ENCODE results near the gene LCOR.

Gene LCOR

GRCh38 chr10:96890172-96890513, 58.0 kb downstream of the LCOR start:
- H3K36me3 ChIP-seq (ENCODE audit: control insufficient read depth, insufficient read depth, low read length), result peaks cover 27% of the 10 kb centered on the region
- H3K9me3 ChIP-seq (ENCODE audit: control insufficient read depth, low read length), result no peaks in the 10 kb centered on the region
- 100% methylated on average over 1 of the region's 1 CpG; no CpG with 5 or more reads in 1 of the 2 experiments for WGBS, 2 experiments (ENCODE audit: insufficient coverage in 2 of 2)
- no peaks in the 10 kb centered on the region for H3K4me1 ChIP-seq (ENCODE audit: control insufficient read depth, insufficient read depth, low read length, poor library complexity, severe bottlenecking)
- no peak overlapping the region for H3K4me3 ChIP-seq (ENCODE audit: extremely low read depth, insufficient read depth, low read length, poor library complexity, severe bottlenecking)
- H3K27ac ChIP-seq (ENCODE audit: low read depth, low read length, severe bottlenecking), result no peak overlapping the region

GRCh38 chr10:96890580-96890979, 58.5 kb downstream of the LCOR start:
- Histone ChIP-seq H3K9me3 (ENCODE audit: control insufficient read depth, low read length) (no peaks in the 10 kb centered on the region), H3K4me3 (ENCODE audit: extremely low read depth, insufficient read depth, low read length, poor library complexity, severe bottlenecking) (no peak overlapping the region), H3K4me1 (ENCODE audit: control insufficient read depth, insufficient read depth, low read length, poor library complexity, severe bottlenecking) (no peaks in the 10 kb centered on the region), H3K36me3 (ENCODE audit: control insufficient read depth, insufficient read depth, low read length) (peaks cover 25% of the 10 kb centered on the region), H3K27ac (ENCODE audit: low read depth, low read length, severe bottlenecking) (no peak overlapping the region)
- 95 to 97% methylated on average over 3 of the region's 3 CpGs for WGBS, 2 experiments (ENCODE audit: insufficient coverage in 2 of 2)

- Histone ChIP-seq H3K4me1 (ENCODE audit: control insufficient read depth, insufficient read depth, low read length, poor library complexity, severe bottlenecking) (no peaks in the 10 kb centered on the region), H3K27ac (ENCODE audit: low read depth, low read length, severe bottlenecking) (no peak overlapping the region), H3K36me3 (ENCODE audit: control insufficient read depth, insufficient read depth, low read length) (peaks cover 17% of the 10 kb centered on the region), H3K9me3 (ENCODE audit: control insufficient read depth, low read length) (no peaks in the 10 kb centered on the region), H3K4me3 (ENCODE audit: extremely low read depth, insufficient read depth, low read length, poor library complexity, severe bottlenecking) (no peak overlapping the region)
- 95 to 100% methylated on average over 2 to 3 of the region's 4 CpGs for WGBS, 2 experiments (ENCODE audit: insufficient coverage in 2 of 2)
Measured at GRCh38 chr10:96891840-96892239, 59.7 kb downstream of the LCOR start.

GRCh38 chr10:96895662-96896424, 63.7 kb downstream of the LCOR start:
- H3K27ac ChIP-seq (ENCODE audit: low read depth, low read length, severe bottlenecking), result no peak overlapping the region
- no peaks in the 10 kb centered on the region for H3K36me3 ChIP-seq (ENCODE audit: control insufficient read depth, insufficient read depth, low read length)
- no peaks in the 10 kb centered on the region for H3K9me3 ChIP-seq (ENCODE audit: control insufficient read depth, low read length)
- H3K4me1 ChIP-seq (ENCODE audit: control insufficient read depth, insufficient read depth, low read length, poor library complexity, severe bottlenecking), result no peaks in the 10 kb centered on the region
- 75 to 97% methylated on average over 2 of the region's 6 CpGs for WGBS, 2 experiments (ENCODE audit: insufficient coverage in 2 of 2)
- H3K4me3 ChIP-seq (ENCODE audit: extremely low read depth, insufficient read depth, low read length, poor library complexity, severe bottlenecking), result no peak overlapping the region

- Histone ChIP-seq H3K27ac (ENCODE audit: low read depth, low read length, severe bottlenecking) (no peak overlapping the region), H3K4me1 (ENCODE audit: control insufficient read depth, insufficient read depth, low read length, poor library complexity, severe bottlenecking) (no peaks in the 10 kb centered on the region), H3K4me3 (ENCODE audit: extremely low read depth, insufficient read depth, low read length, poor library complexity, severe bottlenecking) (no peak overlapping the region), H3K9me3 (ENCODE audit: control insufficient read depth, low read length) (no peaks in the 10 kb centered on the region), H3K36me3 (ENCODE audit: control insufficient read depth, insufficient read depth, low read length) (no peaks in the 10 kb centered on the region)
- WGBS, 2 experiments (ENCODE audit: insufficient coverage in 2 of 2), result 80% methylated on average over 1 of the region's 1 CpG; no CpG with 5 or more reads in 1 of the 2 experiments
Measured at GRCh38 chr10:96896884-96897589, 64.9 kb downstream of the LCOR start.

- WGBS, 2 experiments (ENCODE audit: insufficient coverage in 2 of 2), result 100% methylated on average over 1 of the region's 1 CpG; no CpG with 5 or more reads in 1 of the 2 experiments
Measured at GRCh38 chr10:96902117-96902516, 70.0 kb downstream of the LCOR start.

GRCh38 chr10:96902731-96903358, 70.7 kb downstream of the LCOR start:
- Histone ChIP-seq H3K4me1 (ENCODE audit: control insufficient read depth, insufficient read depth, low read length, poor library complexity, severe bottlenecking) (peaks cover 5% of the 10 kb centered on the region), H3K4me3 (ENCODE audit: extremely low read depth, insufficient read depth, low read length, poor library complexity, severe bottlenecking) (no peak overlapping the region), H3K36me3 (ENCODE audit: control insufficient read depth, insufficient read depth, low read length) (peaks cover under 1% of the 10 kb centered on the region), H3K9me3 (ENCODE audit: control insufficient read depth, low read length) (no peaks in the 10 kb centered on the region), H3K27ac (ENCODE audit: low read depth, low read length, severe bottlenecking) (no peak overlapping the region)
- WGBS, 2 experiments (ENCODE audit: insufficient coverage in 2 of 2), result 94 to 100% methylated on average over 1 to 3 of the region's 4 CpGs

More at GRCh38 chr10:96902117-96902516, 70.0 kb downstream of the LCOR start:
- Histone ChIP-seq H3K27ac (ENCODE audit: low read depth, low read length, severe bottlenecking) (no peak overlapping the region), H3K4me1 (ENCODE audit: control insufficient read depth, insufficient read depth, low read length, poor library complexity, severe bottlenecking) (peaks cover 4% of the 10 kb centered on the region), H3K9me3 (ENCODE audit: control insufficient read depth, low read length) (no peaks in the 10 kb centered on the region), H3K36me3 (ENCODE audit: control insufficient read depth, insufficient read depth, low read length) (no peaks in the 10 kb centered on the region), H3K4me3 (ENCODE audit: extremely low read depth, insufficient read depth, low read length, poor library complexity, severe bottlenecking) (no peak overlapping the region)

- Histone ChIP-seq H3K4me3 (ENCODE audit: extremely low read depth, insufficient read depth, low read length, poor library complexity, severe bottlenecking) (no peak overlapping the region), H3K27ac (ENCODE audit: low read depth, low read length, severe bottlenecking) (no peak overlapping the region), H3K9me3 (ENCODE audit: control insufficient read depth, low read length) (no peaks in the 10 kb centered on the region), H3K4me1 (ENCODE audit: control insufficient read depth, insufficient read depth, low read length, poor library complexity, severe bottlenecking) (peaks cover 5% of the 10 kb centered on the region), H3K36me3 (ENCODE audit: control insufficient read depth, insufficient read depth, low read length) (peaks cover 4% of the 10 kb centered on the region)
- 100% methylated on average over 1 of the region's 4 CpGs; no CpG with 5 or more reads in 1 of the 2 experiments for WGBS, 2 experiments (ENCODE audit: insufficient coverage in 2 of 2)
Measured at GRCh38 chr10:96904648-96905047, 72.5 kb downstream of the LCOR start.

GRCh38 chr10:96906864-96907263, 74.8 kb downstream of the LCOR start:
- no peaks in the 10 kb centered on the region for H3K9me3 ChIP-seq (ENCODE audit: control insufficient read depth, low read length)
- H3K36me3 ChIP-seq (ENCODE audit: control insufficient read depth, insufficient read depth, low read length), result peaks cover 4% of the 10 kb centered on the region
- peaks cover 5% of the 10 kb centered on the region for H3K4me1 ChIP-seq (ENCODE audit: control insufficient read depth, insufficient read depth, low read length, poor library complexity, severe bottlenecking)
- H3K4me3 ChIP-seq (ENCODE audit: extremely low read depth, insufficient read depth, low read length, poor library complexity, severe bottlenecking), result no peak overlapping the region
- H3K27ac ChIP-seq (ENCODE audit: low read depth, low read length, severe bottlenecking), result no peak overlapping the region

GRCh38 chr10:96910488-96911395, 78.6 kb downstream of the LCOR start:
- H3K9me3 ChIP-seq (ENCODE audit: control insufficient read depth, low read length), result no peaks in the 10 kb centered on the region
- peaks cover 27% of the 10 kb centered on the region for H3K36me3 ChIP-seq (ENCODE audit: control insufficient read depth, insufficient read depth, low read length)
- H3K4me3 ChIP-seq (ENCODE audit: extremely low read depth, insufficient read depth, low read length, poor library complexity, severe bottlenecking), result no peak overlapping the region
- 90 to 93% methylated on average over 7 to 9 of the region's 13 CpGs for WGBS, 2 experiments (ENCODE audit: insufficient coverage in 2 of 2)
- no peak overlapping the region for H3K27ac ChIP-seq (ENCODE audit: low read depth, low read length, severe bottlenecking)
- peaks cover 5% of the 10 kb centered on the region for H3K4me1 ChIP-seq (ENCODE audit: control insufficient read depth, insufficient read depth, low read length, poor library complexity, severe bottlenecking)

Data from mesodermal cell (in vitro differentiated cells).